ENCODE data around the gene OSBP. TPM values are rescaled to one million over a fixed set of nuclear protein-coding genes. Genes with fewer than 3 reads are reported as not detected.
"Not testable (repeated sequence)": the region's sequence is repeated elsewhere in the genome, so short reads cannot be mapped to it uniquely, and the experiment has no call there.

Gene OSBP
- total RNA-seq, 1 experiment from 2014 or later, result 36.3 TPM

DNA sequence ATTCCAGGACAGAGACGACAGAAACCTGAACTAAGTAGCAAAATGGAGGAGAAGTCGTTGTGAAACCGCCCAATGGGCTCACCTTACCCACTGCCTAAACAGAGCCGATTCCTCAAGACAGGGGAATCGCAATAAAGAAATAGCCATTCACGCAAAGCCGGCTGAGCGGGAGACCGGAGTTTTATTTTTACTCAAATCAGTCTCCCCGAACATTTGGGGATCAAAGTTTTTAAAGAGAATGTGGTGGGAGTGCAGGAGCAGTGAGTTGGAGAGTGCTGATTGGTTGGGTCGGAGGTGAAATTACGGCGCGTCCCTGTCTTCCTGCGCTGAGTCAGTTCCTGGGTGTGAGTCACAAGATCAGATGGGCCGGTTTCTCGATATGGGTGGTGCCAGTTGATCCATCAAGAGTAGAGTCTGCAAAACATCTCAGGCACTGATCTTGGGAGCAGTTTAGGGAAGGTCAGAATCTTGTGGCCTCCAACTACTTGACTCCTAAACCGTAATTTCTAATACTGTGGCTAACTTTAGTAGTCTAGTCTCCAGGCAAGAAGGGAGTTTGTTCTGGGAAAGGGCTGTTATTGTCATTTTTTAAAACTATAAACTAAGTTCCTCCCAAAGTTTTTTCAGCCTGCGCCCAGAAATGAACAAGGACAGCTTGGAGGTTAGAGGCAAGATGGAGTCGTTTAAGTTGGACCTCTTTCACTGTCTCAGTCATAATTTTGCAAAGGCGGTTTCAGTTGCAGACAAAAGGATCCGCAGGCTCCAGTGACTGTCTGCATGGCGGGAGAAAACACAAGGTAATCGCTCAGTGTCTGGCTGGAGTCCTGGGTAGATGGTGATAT is 70.2 kb downstream of the OSBP start:
- Histone ChIP-seq H3K27me3 (ENCODE audit: low read length) (no peaks in the 10 kb centered on the region), H3K4me2 (ENCODE audit: low read length) (no peak overlapping the region), H3K4me3 (ENCODE audit: low read length) (no peak overlapping the region), H3K9me2 (replicated peaks; ENCODE audit: low read length) (no peaks in the 10 kb centered on the region), H3K79me2 (ENCODE audit: low read length) (no peaks in the 10 kb centered on the region), H3K4me1 (ENCODE audit: insufficient read depth, low read length) (peaks cover 9% of the 10 kb centered on the region), H3K9me3 (ENCODE audit: low read length) (no peaks in the 10 kb centered on the region), H3K9ac (ENCODE audit: low read length) (no peak overlapping the region), H3F3A (ENCODE audit: low read length, unreplicated experiment) (no peaks in the 10 kb centered on the region), H2AFZ (ENCODE audit: low read length) (no peak overlapping the region), H4K20me1 (ENCODE audit: low read length) (no peaks in the 10 kb centered on the region), H3K27ac (ENCODE audit: low read length) (no peak overlapping the region), H3K36me3 (ENCODE audit: low read depth, low read length) (no peaks in the 10 kb centered on the region)
- ChIA-PET CTCF (no interaction called here), POLR2A (ENCODE audit: unreplicated experiment) (no interaction called here)
- intact Hi-C loops (cut with micrococcal nuclease), result no loop called here
- TF ChIP-seq EZH2phosphoT487 (IDR thresholded peaks at IDR 0.05; ENCODE audit: borderline replicate concordance, low read length) (no peak), EZH2 (IDR thresholded peaks at IDR 0.05; ENCODE audit: low read length, unreplicated experiment) (no peak)
- BruUV-seq (replicated peaks), result no TSS peak
- DNase-seq (no peak), ATAC-seq (no peak)

DNA sequence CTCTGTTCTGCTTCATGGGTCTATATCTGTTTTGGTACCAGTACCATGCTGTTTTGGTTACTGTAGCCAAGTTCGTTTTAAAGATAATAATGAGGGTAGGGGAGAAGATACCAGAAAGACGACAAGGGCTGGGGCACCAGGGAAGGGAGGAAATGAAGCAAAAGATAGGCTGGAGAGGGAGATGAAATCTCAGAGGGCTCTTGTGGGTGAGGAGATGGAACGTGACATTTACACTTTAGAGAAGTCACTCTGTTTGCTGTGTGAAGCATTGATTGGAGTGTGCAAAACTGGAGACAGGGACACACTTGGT is 70.8 kb downstream of the OSBP start:
- Histone ChIP-seq H3K9me3 (ENCODE audit: low read length) (no peaks in the 10 kb centered on the region), H3K9ac (ENCODE audit: low read length) (no peak overlapping the region), H3K9me2 (replicated peaks; ENCODE audit: low read length) (no peaks in the 10 kb centered on the region), H3K4me3 (ENCODE audit: low read length) (no peak overlapping the region), H2AFZ (ENCODE audit: low read length) (no peak overlapping the region), H3K36me3 (ENCODE audit: low read depth, low read length) (no peaks in the 10 kb centered on the region), H3K79me2 (ENCODE audit: low read length) (no peaks in the 10 kb centered on the region), H4K20me1 (ENCODE audit: low read length) (no peaks in the 10 kb centered on the region), H3F3A (ENCODE audit: low read length, unreplicated experiment) (no peaks in the 10 kb centered on the region), H3K4me1 (ENCODE audit: insufficient read depth, low read length) (peaks cover 9% of the 10 kb centered on the region), H3K27me3 (ENCODE audit: low read length) (no peaks in the 10 kb centered on the region), H3K4me2 (ENCODE audit: low read length) (no peak overlapping the region), H3K27ac (ENCODE audit: low read length) (no peak overlapping the region)
- no peak for DNase-seq
- ChIA-PET CTCF (no interaction called here), POLR2A (ENCODE audit: unreplicated experiment) (no interaction called here)
- no TSS peak for BruUV-seq (replicated peaks)
- TF ChIP-seq EZH2 (IDR thresholded peaks at IDR 0.05; ENCODE audit: low read length, unreplicated experiment) (no peak), EZH2phosphoT487 (IDR thresholded peaks at IDR 0.05; ENCODE audit: borderline replicate concordance, low read length) (no peak)
- TF ChIP-seq, protein P1, sequence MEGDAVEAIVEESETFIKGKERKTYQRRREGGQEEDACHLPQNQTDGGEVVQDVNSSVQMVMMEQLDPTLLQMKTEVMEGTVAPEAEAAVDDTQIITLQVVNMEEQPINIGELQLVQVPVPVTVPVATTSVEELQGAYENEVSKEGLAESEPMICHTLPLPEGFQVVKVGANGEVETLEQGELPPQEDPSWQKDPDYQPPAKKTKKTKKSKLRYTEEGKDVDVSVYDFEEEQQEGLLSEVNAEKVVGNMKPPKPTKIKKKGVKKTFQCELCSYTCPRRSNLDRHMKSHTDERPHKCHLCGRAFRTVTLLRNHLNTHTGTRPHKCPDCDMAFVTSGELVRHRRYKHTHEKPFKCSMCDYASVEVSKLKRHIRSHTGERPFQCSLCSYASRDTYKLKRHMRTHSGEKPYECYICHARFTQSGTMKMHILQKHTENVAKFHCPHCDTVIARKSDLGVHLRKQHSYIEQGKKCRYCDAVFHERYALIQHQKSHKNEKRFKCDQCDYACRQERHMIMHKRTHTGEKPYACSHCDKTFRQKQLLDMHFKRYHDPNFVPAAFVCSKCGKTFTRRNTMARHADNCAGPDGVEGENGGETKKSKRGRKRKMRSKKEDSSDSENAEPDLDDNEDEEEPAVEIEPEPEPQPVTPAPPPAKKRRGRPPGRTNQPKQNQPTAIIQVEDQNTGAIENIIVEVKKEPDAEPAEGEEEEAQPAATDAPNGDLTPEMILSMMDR (conservative IDR thresholded peaks at IDR 0.05; ENCODE audit: low read depth, low read length), result no peak
- no peak for ATAC-seq
- intact Hi-C loops (cut with micrococcal nuclease), result no loop called here

DNA sequence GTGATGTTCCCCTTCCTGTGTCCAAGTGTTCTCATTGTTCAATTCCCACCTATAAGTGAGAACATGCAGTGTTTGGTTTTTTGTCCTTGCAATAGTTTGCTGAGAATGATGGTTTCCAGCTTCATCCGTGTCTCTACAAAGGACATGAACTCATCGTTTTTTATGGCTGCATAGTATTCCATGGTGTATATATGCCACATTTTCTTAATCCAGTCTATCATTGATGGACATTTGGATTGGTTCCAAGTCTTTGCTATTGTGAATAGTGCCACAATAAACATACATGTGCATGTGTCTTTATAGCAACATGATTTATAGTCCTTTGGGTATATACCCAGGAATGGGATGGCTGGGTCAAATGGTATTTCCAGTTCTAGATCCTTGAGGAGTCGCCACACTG is 71.9 kb downstream of the OSBP start:
- POLR2A ChIA-PET (ENCODE audit: unreplicated experiment); H3K9me2 ChIP-seq (replicated peaks; ENCODE audit: low read length); H3F3A ChIP-seq (ENCODE audit: low read length, unreplicated experiment); H3K9ac ChIP-seq (ENCODE audit: low read length); H4K20me1 ChIP-seq (ENCODE audit: low read length); H2AFZ ChIP-seq (ENCODE audit: low read length); H3K9me3 ChIP-seq (ENCODE audit: low read length); H3K27ac ChIP-seq (ENCODE audit: low read length); intact Hi-C loops (cut with micrococcal nuclease); H3K4me3 ChIP-seq (ENCODE audit: low read length); H3K4me2 ChIP-seq (ENCODE audit: low read length); H3K36me3 ChIP-seq (ENCODE audit: low read depth, low read length); H3K4me1 ChIP-seq (ENCODE audit: insufficient read depth, low read length); CTCF ChIA-PET; ATAC-seq; BruUV-seq (replicated peaks); H3K79me2 ChIP-seq (ENCODE audit: low read length); H3K27me3 ChIP-seq (ENCODE audit: low read length); DNase-seq: not testable (repeated sequence)
